ENCODE measurements around the gene OR10G3. TPM values are rescaled to one million over a fixed set of nuclear protein-coding genes. Genes with fewer than 3 reads are reported as not detected.
"Not testable (repeated sequence)": the region's sequence is repeated elsewhere in the genome, so short reads cannot be mapped to it uniquely, and the experiment has no call there.

OR10G3 gene
- total RNA-seq, 1 donor from 2014 or later = not detected

DNA sequence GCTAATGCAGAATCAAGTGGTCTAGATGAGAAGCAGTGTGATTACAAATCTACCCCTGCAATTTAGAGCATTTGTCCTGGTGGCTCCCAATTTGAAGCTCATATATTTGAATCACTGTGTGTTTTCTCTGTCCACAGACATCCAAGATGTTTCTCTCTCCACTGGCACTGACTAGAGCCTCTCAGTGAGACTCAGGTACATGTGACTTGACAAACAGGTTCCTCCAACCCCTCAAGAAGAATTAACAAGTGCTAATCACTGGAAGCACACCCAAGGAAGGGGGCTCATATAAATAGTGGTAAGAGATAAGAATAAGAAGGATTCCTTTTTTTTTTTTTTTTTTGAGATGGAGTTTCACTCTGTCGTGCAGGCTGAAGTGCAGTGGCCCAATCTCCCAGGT, 34.4 kb upstream of the OR10G3 start:
- Mint-ChIP-seq H3K4me1 (ENCODE audit: low read depth, unreplicated experiment) (no peaks in the 10 kb centered on the region), H3K36me3 (ENCODE audit: low read depth, unreplicated experiment) (no peaks in the 10 kb centered on the region), H3K9me3 (ENCODE audit: unreplicated experiment) (peaks cover 4% of the 10 kb centered on the region), H3K4me3 (ENCODE audit: unreplicated experiment) (no peak overlapping the region), H3K27ac (ENCODE audit: unreplicated experiment) (no peak overlapping the region), H3K27me3 (ENCODE audit: low read depth, unreplicated experiment) (no peaks in the 10 kb centered on the region)
- Histone ChIP-seq H3K9ac (ENCODE audit: low read length) (no peak overlapping the region), H3K4me1 (ENCODE audit: insufficient read depth, low read length) (no peaks in the 10 kb centered on the region), H3K4me3 (ENCODE audit: insufficient read depth, low read depth, low read length) (no peak overlapping the region), H3K36me3 (ENCODE audit: insufficient read depth, low read length) (no peaks in the 10 kb centered on the region), H3K4me2 (ENCODE audit: low read length) (no peak overlapping the region), H2AFZ (ENCODE audit: low read depth, low read length) (no peak overlapping the region), H3K27me3 (ENCODE audit: insufficient read depth, low read length) (no peaks in the 10 kb centered on the region), H3K79me2 (ENCODE audit: insufficient read depth, low read length) (no peaks in the 10 kb centered on the region), H3K27ac (ENCODE audit: low read depth, low read length) (no peak overlapping the region), H4K20me1 (ENCODE audit: insufficient read depth, low read length) (no peaks in the 10 kb centered on the region), H3K9me3 (ENCODE audit: insufficient read depth, low read depth, low read length) (no peaks in the 10 kb centered on the region)
- TF ChIP-seq EZH2 (IDR thresholded peaks at IDR 0.05; ENCODE audit: insufficient read depth, low read length) = no peak
- TF ChIP-seq, protein P1, sequence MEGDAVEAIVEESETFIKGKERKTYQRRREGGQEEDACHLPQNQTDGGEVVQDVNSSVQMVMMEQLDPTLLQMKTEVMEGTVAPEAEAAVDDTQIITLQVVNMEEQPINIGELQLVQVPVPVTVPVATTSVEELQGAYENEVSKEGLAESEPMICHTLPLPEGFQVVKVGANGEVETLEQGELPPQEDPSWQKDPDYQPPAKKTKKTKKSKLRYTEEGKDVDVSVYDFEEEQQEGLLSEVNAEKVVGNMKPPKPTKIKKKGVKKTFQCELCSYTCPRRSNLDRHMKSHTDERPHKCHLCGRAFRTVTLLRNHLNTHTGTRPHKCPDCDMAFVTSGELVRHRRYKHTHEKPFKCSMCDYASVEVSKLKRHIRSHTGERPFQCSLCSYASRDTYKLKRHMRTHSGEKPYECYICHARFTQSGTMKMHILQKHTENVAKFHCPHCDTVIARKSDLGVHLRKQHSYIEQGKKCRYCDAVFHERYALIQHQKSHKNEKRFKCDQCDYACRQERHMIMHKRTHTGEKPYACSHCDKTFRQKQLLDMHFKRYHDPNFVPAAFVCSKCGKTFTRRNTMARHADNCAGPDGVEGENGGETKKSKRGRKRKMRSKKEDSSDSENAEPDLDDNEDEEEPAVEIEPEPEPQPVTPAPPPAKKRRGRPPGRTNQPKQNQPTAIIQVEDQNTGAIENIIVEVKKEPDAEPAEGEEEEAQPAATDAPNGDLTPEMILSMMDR (IDR thresholded peaks at IDR 0.05; ENCODE audit: insufficient read depth, low read depth, low read length) = no peak
- no peak for DNase-seq (ENCODE audit: low read depth)
- FAIRE-seq = no peak

DNA sequence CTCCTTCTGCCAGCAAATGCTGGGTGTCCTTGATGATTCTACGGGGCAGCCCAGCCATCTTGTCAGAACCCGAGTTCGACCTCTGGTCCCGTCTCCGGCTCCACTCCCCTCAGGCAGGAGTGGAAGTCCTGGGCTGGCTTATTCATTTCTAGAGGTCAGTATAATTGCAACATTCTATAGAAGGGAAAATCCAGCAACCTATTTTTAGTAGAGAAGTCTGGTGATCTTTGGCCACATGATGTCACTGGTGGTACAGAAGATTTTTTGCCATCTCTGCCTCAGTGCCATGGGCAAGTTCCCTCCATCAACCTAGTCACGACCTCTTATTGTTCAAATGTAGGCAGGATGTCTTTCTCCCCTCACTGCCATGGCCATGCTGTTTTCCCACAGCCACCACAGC, 32.4 kb upstream of the OR10G3 start:
- no peak overlapping the region for H3K4me3 Mint-ChIP-seq (ENCODE audit: unreplicated experiment)
- no peak for FAIRE-seq
- H3K9me3 Mint-ChIP-seq (ENCODE audit: unreplicated experiment) = peaks cover 4% of the 10 kb centered on the region

GRCh38 chr14:21602181-21602580, 22.3 kb upstream of the OR10G3 start:
- not testable (repeated sequence) for H3K27ac ChIP-seq (ENCODE audit: low read depth, low read length); DNase-seq (ENCODE audit: low read depth); H3K9me3 Mint-ChIP-seq (ENCODE audit: unreplicated experiment); H3K4me3 ChIP-seq (ENCODE audit: insufficient read depth, low read depth, low read length); H4K20me1 ChIP-seq (ENCODE audit: insufficient read depth, low read length); H3K79me2 ChIP-seq (ENCODE audit: insufficient read depth, low read length); H3K27me3 Mint-ChIP-seq (ENCODE audit: low read depth, unreplicated experiment); H3K36me3 Mint-ChIP-seq (ENCODE audit: low read depth, unreplicated experiment); H3K36me3 ChIP-seq (ENCODE audit: insufficient read depth, low read length); H3K27me3 ChIP-seq (ENCODE audit: insufficient read depth, low read length); H2AFZ ChIP-seq (ENCODE audit: low read depth, low read length); H3K27ac Mint-ChIP-seq (ENCODE audit: unreplicated experiment); H3K9ac ChIP-seq (ENCODE audit: low read length); H3K9me3 ChIP-seq (ENCODE audit: insufficient read depth, low read depth, low read length); H3K4me1 ChIP-seq (ENCODE audit: insufficient read depth, low read length); H3K4me1 Mint-ChIP-seq (ENCODE audit: low read depth, unreplicated experiment); H3K4me3 Mint-ChIP-seq (ENCODE audit: unreplicated experiment); FAIRE-seq; H3K4me2 ChIP-seq (ENCODE audit: low read length)

More for the DNA sequence above, 32.4 kb upstream of the OR10G3 start:
- H3K27me3 ChIP-seq (ENCODE audit: insufficient read depth, low read length) = no peaks in the 10 kb centered on the region
- no peaks in the 10 kb centered on the region for H3K27me3 Mint-ChIP-seq (ENCODE audit: low read depth, unreplicated experiment)
- H3K9ac ChIP-seq (ENCODE audit: low read length) = no peak overlapping the region
- H3K36me3 ChIP-seq (ENCODE audit: insufficient read depth, low read length) = no peaks in the 10 kb centered on the region
- H3K4me1 Mint-ChIP-seq (ENCODE audit: low read depth, unreplicated experiment) = no peaks in the 10 kb centered on the region
- no peaks in the 10 kb centered on the region for H3K4me1 ChIP-seq (ENCODE audit: insufficient read depth, low read length)
- no peaks in the 10 kb centered on the region for H4K20me1 ChIP-seq (ENCODE audit: insufficient read depth, low read length)
- H3K27ac Mint-ChIP-seq (ENCODE audit: unreplicated experiment) = no peak overlapping the region
- no peaks in the 10 kb centered on the region for H3K36me3 Mint-ChIP-seq (ENCODE audit: low read depth, unreplicated experiment)
- no peak overlapping the region for H3K27ac ChIP-seq (ENCODE audit: low read depth, low read length)
- no peak overlapping the region for H3K4me3 ChIP-seq (ENCODE audit: insufficient read depth, low read depth, low read length)
- H3K9me3 ChIP-seq (ENCODE audit: insufficient read depth, low read depth, low read length) = no peaks in the 10 kb centered on the region
- TF ChIP-seq, protein P1 (IDR thresholded peaks at IDR 0.05; ENCODE audit: insufficient read depth, low read depth, low read length) = no peak
- no peak for TF ChIP-seq EZH2 (IDR thresholded peaks at IDR 0.05; ENCODE audit: insufficient read depth, low read length)
- H2AFZ ChIP-seq (ENCODE audit: low read depth, low read length) = no peak overlapping the region
- H3K79me2 ChIP-seq (ENCODE audit: insufficient read depth, low read length) = no peaks in the 10 kb centered on the region
- no peak overlapping the region for H3K4me2 ChIP-seq (ENCODE audit: low read length)
- no peak for DNase-seq (ENCODE audit: low read depth)

Data from astrocyte (in vitro differentiated cells and primary cell).